ENCODE measurements around the gene RAD51B.
"Not testable (repeated sequence)": the region's sequence is repeated elsewhere in the genome, so short reads cannot be mapped to it uniquely, and the experiment has no call there.

Gene RAD51B

GRCh38 chr14:68212361-68212760, 392.8 kb downstream of the RAD51B start:
- DNase-seq (ENCODE audit: low read depth): no peak

- peak; percentile 80 for DNase-seq (ENCODE audit: low read depth)
Measured at GRCh38 chr14:68214431-68214830, 394.9 kb downstream of the RAD51B start.

- DNase-seq (ENCODE audit: low read depth): no peak
Measured at GRCh38 chr14:68215629-68216028, 396.1 kb downstream of the RAD51B start.

- no peak for DNase-seq (ENCODE audit: low read depth)
Measured at GRCh38 chr14:68216079-68216478, 396.5 kb downstream of the RAD51B start.

- no peak for DNase-seq (ENCODE audit: low read depth)
Measured at GRCh38 chr14:68216957-68217356, 397.4 kb downstream of the RAD51B start.

- no peak for DNase-seq (ENCODE audit: low read depth)
Measured at GRCh38 chr14:68217791-68218340, 398.3 kb downstream of the RAD51B start.

GRCh38 chr14:68219407-68219806, 399.8 kb downstream of the RAD51B start:
- DNase-seq (ENCODE audit: low read depth): no peak

GRCh38 chr14:68221046-68221445, 401.5 kb downstream of the RAD51B start:
- not testable (repeated sequence) for DNase-seq (ENCODE audit: low read depth)

- no peak for DNase-seq (ENCODE audit: low read depth)
Measured at GRCh38 chr14:68222154-68222553, 402.6 kb downstream of the RAD51B start.

- no peak for DNase-seq (ENCODE audit: low read depth)
Measured at GRCh38 chr14:68222726-68223125, 403.1 kb downstream of the RAD51B start.

- DNase-seq (ENCODE audit: low read depth): no peak
Measured at GRCh38 chr14:68223631-68224030, 404.1 kb downstream of the RAD51B start.

- DNase-seq (ENCODE audit: low read depth): no peak
Measured at GRCh38 chr14:68225321-68225720, 405.7 kb downstream of the RAD51B start.

- DNase-seq (ENCODE audit: low read depth): no peak
Measured at GRCh38 chr14:68226523-68226922, 406.9 kb downstream of the RAD51B start.

GRCh38 chr14:68228656-68229055, 409.1 kb downstream of the RAD51B start:
- DNase-seq (ENCODE audit: low read depth): no peak

- no peak for DNase-seq (ENCODE audit: low read depth)
Measured at GRCh38 chr14:68229423-68230100, 410.0 kb downstream of the RAD51B start.

GRCh38 chr14:68230202-68230949, 410.8 kb downstream of the RAD51B start:
- DNase-seq (ENCODE audit: low read depth): no peak

- DNase-seq (ENCODE audit: low read depth): peak; percentile 34
Measured at GRCh38 chr14:68230950-68231717, 411.6 kb downstream of the RAD51B start.

- DNase-seq (ENCODE audit: low read depth): peak; percentile 83
Measured at GRCh38 chr14:68231898-68232297, 412.3 kb downstream of the RAD51B start.

- peak; percentile 100 for DNase-seq (ENCODE audit: low read depth)
Measured at GRCh38 chr14:68232300-68233055, 412.9 kb downstream of the RAD51B start.

- DNase-seq (ENCODE audit: low read depth): no peak
Measured at GRCh38 chr14:68233101-68233784, 413.7 kb downstream of the RAD51B start.

Data from amniotic epithelial cell (primary cell).